Stimulated activated CD4-positive, alpha-beta T cell treated with anti-CD3 and anti-CD28 coated beads, Interleukin-1b, Interleukin-23, amount 100 ng/mL, for 48 hours (primary cell): ENCODE results near the gene MYOZ3.
A peak's percentile ranks its signal among the peaks of the same experiment; 100 is the strongest.

ENCODE experiments used
- DNase-seq: peaks from one replicate; pipeline ENCODE4 v3.0.0-alpha.2; 2020

MYOZ3 gene

GRCh38 chr5:150659360-150660107 lies 1.5 kb upstream of the MYOZ3 start:
- DNase-seq: no peak

DNA sequence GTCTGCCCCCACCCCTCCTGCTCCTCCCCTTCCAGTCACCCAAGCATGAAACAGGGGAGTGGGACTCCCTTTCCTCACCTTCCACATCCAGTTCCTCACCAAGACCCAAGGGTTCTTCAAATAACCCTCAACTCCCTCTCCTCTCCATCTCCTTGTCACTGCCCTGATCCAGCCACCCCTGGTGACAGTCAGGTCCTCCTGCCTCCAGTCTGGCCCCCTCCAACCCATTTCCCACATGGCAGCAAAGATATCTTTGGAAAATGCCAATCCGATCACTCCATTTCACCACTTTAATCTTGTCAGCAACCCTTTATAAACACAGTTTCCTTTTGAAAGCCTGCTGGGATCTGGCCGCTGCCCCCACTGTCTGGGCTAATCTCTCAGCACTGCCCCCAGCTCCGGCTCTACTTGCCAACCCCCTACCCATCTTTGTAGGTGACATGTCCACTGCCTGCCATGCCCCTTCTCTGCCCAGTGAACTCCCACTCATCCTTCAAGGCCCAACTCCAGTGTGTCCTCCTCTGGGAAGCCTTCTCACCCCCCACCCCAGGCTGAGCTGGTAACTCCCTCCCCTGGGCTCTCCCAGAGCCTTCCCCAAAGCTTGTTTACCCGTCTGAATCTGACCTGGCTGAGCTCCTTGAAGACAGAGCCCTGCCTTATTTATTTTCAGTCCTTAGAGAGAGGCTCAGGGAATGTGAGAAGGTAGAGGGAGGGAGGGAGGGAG lies 781 bp upstream of the MYOZ3 start:
- DNase-seq: no peak

- DNase-seq: no peak
These were observed 958 bp downstream of the MYOZ3 start for GRCh38 chr5:150661821-150662596.

- DNase-seq: no peak
These were observed 1.9 kb downstream of the MYOZ3 start for GRCh38 chr5:150662731-150663516.

GRCh38 chr5:150663936-150664335 lies 2.9 kb downstream of the MYOZ3 start:
- no peak for DNase-seq

DNA sequence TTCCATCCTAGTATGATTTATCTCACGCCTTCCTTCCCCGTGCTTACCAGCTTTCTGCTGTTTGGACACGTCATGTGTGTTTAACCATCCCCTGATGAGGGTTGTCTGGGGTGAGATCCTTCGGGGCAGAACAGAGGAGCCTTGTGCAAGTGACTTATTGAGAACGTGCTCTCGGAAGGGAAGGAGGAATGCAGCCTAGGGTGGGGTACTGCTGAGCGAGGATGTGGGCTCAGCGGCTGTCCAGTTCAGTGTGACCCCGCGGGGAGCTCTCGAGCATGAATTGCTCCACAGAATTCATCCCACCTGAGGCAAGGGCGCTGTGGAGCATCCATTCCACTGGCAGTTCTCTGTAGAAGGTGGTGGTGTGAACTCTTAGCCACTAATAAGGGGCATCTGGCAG lies 4.0 kb downstream of the MYOZ3 start:
- DNase-seq: no peak

- no peak for DNase-seq
These were observed 9.4 kb downstream of the MYOZ3 start for GRCh38 chr5:150670275-150670947.

GRCh38 chr5:150670948-150671310 lies 9.9 kb downstream of the MYOZ3 start:
- DNase-seq: no peak

DNA sequence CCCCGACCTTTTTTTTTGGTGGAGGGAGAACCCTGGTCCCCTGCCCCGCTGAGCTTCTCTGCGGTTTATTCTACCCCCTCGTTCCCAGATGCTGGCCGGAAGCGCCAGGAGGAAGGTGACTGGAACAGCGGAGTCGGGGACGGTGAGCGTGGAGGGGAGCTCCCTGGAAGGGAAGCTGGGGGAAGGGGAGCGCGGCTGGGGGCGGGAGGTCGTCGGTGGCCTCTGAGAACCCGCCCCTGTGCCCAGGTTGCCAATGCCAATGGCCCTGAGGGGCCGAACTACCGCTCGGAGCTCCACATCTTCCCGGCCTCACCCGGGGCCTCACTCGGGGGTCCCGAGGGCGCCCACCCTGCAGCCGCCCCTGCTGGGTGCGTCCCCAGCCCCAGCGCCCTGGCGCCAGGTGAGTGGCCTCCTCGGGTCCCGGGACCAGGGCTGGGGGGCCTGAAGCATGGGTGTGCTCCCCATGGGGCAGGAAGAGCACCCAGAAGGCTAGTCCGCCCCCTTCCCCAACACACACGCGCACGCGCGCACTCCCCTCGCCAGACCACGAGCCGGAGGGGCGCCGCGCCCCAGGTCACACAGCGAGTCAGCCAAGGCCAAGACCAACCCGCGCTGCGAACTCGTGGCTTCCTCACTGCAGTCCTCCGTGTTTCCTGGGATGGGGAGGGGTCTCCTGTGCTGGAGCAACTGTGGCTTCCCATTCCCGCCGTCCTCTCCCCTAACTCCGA lies 10.6 kb downstream of the MYOZ3 start:
- no peak for DNase-seq

DNA sequence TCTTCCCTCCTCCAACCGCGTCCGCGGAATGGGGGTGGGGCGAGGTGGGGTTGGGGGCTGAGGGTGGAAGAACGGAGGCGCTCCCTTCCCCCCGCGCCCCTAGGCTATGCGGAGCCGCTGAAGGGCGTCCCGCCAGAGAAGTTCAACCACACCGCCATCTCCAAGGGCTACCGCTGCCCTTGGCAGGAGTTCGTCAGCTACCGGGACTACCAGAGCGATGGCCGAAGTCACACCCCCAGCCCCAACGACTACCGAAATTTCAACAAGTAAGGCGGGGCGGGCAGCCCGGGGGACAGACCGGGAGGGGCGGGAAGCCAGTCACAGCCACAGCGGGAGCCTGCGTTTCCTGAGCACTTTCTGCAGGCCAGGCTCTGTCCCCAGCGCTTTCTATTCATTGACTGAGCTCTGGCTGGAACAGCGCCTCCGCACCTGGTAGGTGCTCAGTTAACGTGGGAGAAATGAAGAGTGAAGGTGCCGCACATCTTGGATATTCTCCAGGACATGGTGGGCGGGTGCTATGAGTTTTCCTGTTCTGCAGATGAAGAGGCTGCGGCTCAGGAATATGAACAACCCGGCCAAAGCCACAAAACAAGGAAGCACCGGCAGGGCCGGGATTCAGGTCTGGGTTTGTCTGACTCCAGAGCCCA lies 11.3 kb downstream of the MYOZ3 start:
- DNase-seq: peak; percentile 18

GRCh38 chr5:150672884-150673275 lies 11.8 kb downstream of the MYOZ3 start:
- no peak for DNase-seq

GRCh38 chr5:150674341-150674821 lies 13.3 kb downstream of the MYOZ3 start:
- no peak for DNase-seq

DNA sequence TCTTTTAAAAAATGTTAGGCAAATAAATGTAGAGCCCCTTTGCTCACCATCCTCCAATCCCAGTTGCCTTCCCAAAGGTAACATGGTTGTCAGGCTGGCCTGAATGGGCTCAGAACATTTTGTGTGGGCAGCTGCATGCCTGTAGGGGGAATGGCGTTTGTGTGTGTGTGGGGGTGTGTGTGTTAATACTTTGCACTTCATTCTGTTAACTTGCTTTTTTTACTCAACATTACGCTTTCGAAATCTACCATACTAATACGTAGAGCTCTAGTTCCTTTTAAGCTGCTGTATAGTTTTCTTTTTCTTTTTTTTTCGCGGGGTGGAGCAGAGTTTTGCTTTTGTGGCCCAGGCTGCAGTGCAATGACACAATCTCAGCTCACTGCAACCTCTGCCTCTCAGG lies 14.0 kb downstream of the MYOZ3 start:
- no peak for DNase-seq

- no peak for DNase-seq
These were observed 15.5 kb downstream of the MYOZ3 start for GRCh38 chr5:150676578-150676977.

GRCh38 chr5:150689120-150689519 lies 28.1 kb downstream of the MYOZ3 start:
- no peak for DNase-seq

DNA sequence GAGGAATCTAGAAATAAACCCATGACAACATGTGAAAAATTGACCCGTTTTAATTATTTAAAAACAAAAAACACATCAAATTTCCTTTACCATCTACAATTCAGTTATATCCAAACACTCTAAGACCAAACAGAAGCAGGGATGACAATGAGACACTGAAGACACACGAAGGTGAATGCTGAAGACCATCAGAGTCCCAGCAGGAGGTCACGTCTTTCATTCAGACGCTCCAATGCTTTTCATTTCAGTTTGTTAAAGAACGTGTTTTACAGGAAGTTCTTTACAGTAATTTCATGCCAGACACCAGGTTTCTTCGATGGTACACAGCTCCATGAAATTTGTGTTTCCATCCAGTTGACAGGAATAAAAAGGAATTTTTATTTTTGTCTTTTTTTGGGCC lies 29.7 kb downstream of the MYOZ3 start:
- no peak for DNase-seq

DNA sequence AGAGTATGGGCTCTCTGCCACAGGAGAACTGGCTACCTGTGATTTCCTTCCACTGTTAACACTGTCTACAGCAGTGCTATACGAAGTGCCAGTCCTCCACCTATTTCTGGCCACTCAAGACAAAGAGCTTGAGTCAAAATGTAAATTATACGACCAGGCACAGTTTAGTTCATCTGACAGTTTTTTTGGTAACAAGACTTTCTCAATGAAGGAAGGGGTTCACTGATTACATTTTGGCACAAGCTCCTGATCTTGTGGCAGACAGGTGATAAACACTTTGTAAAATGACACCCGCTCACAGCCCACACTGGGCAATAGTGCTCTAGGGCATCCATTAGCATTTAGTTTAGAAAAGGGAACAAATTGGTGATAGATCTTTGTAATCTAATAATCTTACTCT lies 31.2 kb downstream of the MYOZ3 start:
- DNase-seq: no peak

GRCh38 chr5:150694612-150695011 lies 33.6 kb downstream of the MYOZ3 start:
- DNase-seq: no peak

- no peak for DNase-seq
These were observed 39.2 kb downstream of the MYOZ3 start for GRCh38 chr5:150700246-150700593.

DNA sequence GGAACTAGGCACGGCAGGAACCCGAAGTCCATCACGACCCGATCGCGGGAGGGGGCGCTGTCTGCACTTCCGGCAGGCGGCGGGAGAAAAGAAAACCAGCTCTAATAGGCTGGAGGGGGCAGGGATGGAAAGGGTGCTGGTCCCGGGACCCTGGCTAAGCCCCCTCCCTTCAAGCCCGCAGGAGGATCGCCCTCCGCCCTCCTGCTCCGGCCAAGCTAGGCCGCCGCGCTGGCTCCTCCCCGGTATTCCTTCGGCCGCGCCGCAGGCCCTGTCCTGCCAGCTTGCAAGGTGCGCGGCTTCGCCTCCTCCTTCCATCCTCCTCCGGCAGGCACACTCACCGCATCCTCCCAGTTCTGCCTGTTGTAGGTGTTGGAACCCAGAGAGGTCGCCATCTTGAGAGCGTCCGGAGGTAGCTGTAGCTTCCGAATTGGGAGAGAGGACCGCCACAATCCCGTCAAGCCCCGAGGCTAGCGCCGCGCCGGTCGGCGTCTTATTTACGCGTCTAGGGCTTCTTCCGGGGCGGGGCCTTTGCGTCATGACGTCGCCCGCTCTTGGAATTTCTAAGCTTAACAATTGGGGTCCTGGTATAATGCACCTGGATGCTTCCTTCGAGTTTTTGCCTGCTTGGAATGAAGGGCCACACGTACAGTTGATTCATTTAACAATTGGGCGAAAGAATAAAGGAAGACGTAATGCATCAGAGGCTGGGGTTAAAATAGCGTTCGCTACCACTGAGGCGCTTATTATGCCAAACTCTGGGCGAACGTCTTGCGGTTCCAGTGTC lies 39.7 kb downstream of the MYOZ3 start, which contains the start of gene RBM22:
Gene RBM22, minus strand, starts transcription at position 469 of the 784 bp plus-strand sequence. Its CDS starts 77 bp downstream, at position 392.
- DNase-seq: peak; percentile 90
